ENCODE measurements around the gene NINL.

NINL gene

DNA sequence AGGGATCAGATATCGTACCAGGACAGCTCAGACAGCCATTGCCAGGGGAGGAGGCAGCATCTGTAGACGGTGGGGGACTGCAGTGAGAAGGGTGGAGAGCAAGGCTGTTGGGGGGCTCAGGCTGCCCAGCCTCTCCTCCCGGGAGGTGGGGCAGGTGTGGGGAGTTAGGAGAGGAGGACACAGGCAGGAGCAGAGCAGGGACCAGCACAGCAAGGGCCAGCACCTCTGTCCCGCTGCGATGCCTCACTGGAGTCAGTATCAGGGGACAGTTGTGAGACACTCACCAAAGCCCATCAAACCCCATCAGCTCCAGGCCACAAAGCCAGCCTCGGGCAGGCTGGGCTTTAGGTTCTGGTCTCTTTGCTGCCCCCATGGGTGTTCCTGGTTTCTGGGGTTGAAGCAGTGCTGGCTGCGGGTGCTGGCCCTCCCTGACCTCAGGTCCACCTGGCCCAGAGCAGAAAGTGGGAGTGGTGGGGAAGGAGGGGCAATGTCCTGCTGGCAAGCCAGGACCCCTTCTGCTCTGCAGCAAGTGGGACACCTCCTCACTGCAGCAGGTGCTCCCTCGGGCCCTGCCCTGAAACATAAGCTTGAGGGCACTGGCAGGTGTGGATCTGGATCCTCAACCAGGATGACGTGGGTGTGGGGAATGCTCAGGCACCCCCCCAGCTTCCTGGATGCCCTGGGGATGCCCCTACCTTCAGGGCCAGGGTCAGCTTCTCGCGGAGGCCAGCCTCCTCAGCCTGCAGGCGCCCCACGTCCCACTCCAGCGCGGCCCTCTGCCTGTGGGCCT is 94.5 kb downstream of the NINL start:
- TF ChIP-seq CTCF (IDR thresholded peaks at IDR 0.05): no peak

DNA sequence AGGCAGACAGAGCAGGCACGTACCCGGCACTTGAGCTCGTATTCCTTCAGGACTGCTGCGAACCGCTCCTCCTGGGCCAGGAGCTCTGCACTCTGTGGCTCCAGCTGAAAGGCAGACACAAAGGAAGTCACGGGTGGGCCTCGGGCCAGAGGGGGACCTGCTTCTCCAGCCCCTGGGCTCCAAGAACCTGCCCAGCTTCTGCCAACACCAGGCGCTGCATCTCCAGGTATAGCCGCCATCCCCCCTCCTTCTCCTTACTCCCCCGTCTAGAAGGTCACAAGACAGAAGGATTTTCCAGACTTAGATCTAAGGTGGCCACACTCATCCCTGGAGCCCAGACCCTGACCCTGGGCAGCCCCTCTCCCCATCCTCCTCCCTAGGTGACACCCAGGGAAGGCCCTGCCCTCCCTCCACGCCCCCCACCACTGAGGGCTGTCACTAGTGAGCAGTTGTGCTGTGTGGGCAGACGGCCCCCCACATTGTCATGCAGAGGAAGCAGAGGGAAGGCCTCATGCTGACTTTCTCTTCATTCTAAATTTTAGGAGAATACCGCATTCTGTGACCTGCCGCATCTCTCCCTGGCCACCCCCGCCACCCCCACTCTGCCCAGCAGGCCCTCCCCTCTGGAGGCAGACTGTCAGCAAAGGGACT is 96.0 kb downstream of the NINL start:
- TF ChIP-seq CTCF (IDR thresholded peaks at IDR 0.05): no peak

DNA sequence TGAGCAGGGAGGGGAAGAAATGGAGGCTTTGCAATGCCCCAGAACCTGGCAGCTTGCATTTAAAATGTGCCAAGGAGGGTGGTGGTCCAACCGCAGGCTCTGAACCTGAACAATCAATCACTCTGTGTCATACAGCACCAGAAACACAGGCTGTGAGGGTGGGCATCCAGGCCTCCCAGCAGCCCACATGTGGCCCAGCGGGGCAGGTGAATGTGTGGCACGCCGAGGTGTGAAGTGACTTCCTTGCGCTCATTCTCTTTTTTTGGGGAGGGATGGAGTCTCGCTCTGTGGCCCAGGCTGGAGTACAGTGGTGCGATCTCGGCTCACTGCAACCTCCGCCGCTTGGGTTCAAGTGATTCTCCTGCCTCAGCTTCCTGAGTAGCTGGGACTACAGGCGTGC is 97.4 kb downstream of the NINL start:
- TF ChIP-seq CTCF (IDR thresholded peaks at IDR 0.05): no peak

DNA sequence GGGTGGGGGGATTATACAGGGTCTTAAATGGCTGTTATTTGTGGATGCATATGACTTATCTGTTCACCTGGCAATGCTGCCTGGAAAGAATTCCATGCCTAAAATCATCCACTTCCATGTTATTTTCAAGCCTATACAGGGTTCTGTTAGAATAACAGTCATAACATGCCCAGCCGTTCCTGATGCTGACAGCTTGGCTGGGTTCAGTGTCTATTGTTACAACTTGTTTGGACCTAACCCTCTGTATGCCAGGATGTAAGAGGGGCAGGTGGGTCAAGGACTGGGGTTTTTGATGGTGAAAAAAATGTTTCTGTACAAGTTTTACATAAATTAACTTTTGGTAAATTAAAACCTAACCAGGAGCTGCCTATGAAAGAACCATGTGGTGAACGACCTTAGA is 98.0 kb downstream of the NINL start:
- TF ChIP-seq CTCF (IDR thresholded peaks at IDR 0.05): no peak

GRCh38 chr20:25486377-25486776 is 99.0 kb downstream of the NINL start:
- no peak for TF ChIP-seq CTCF (IDR thresholded peaks at IDR 0.05)

DNA sequence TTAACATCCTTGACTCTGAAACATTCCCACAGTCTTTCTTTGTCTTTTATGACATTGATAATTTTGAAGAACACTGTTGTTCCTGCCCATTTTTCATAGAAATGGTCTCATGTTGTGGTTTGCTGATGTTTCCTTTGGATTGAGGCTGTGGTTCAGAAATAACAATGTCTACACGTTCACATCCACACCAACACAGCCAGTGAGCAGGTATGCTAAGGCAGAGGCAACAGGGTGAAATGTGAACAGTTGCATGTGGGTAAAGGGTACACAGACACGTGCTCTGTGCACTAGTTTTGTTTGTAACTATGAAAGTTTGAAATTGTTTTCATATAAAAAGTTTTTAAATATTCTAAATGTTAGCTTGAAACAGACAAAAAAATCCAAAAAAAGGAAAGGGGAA is 99.5 kb downstream of the NINL start:
- TF ChIP-seq CTCF (IDR thresholded peaks at IDR 0.05): no peak

DNA sequence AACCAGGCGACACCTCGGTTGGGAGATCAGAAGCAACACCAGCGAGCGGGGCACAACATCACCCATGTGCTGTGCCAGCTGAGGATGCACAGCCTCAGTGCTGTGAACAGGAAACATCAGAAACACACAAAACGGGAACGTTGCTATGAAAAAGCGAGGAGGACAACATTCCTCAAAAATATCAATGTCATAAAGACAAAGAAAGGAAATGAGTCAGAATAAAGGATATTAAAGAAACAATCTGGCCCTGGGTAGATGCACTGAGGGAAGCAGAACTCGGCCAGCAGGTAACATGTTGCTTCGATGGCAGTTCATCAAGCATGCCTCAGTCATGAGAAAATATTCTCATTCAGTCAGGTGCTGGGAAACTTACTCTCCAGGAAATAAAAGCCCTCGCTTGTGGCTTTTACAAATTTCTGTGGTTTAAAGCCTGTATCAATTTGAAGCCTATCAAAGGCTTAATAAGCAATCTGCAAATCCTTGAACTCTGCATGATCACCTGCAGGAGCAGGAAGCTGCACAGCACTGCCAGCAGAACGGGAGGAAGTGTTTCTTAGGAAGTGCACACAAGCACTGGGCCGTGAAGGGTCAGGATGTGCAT is 100.3 kb downstream of the NINL start:
- TF ChIP-seq CTCF (IDR thresholded peaks at IDR 0.05): no peak
